PC-3 (cell line): ENCODE results near the gene FAM110A. TPM values are rescaled to one million over a fixed set of nuclear protein-coding genes. Genes with fewer than 3 reads are reported as not detected.

ENCODE experiments used
- ATAC-seq: fragments of 200-7000 bp; cut with Tn5 transposase; 2 replicates; pipeline ENCODE4 v1.9.1; 2020; ENCODE audit warnings: mild to moderate bottlenecking, moderate library complexity
- Bru-seq: library from RNA; stranded (reverse); fragments of 400-500 nt; gene quantifications from one replicate; lab custom pipeline; 2021; lab: Mats Ljungman, UMichigan
- BruChase-seq, 2 experiments: library from RNA; stranded (reverse); fragments of 400-500 nt; gene quantifications; one replicate each; lab custom pipeline; 2021; lab: Mats Ljungman, UMichigan
- BruUV-seq: library from RNA; stranded (reverse); fragments of 400-500 nt; replicated peaks from 2 replicates; lab custom pipeline; 2021; lab: Mats Ljungman, UMichigan
- CTCF ChIA-PET: fragments of 300-600 bp; sonication (Branson Sonifier 250); formaldehyde crosslinking; loops from one replicate; lab custom pipeline; 2022; ENCODE audit warnings: antibody characterized with exemption; lab: Charles Lee
- POLR2A ChIA-PET: fragments of 300-600 bp; sonication (Branson Sonifier 250); formaldehyde crosslinking; loops from one replicate; lab custom pipeline; 2022; ENCODE audit warnings: antibody characterized with exemption; ENCODE audit not compliant: unreplicated experiment; lab: Charles Lee
- DNase-seq: peaks from one replicate; pipeline ENCODE4 v3.0.0-alpha.2; 2015
- H2AFZ ChIP-seq: fragments of 300-600 bp; sonication (generic); 2 replicates; pipeline ENCODE4 v1.6.0; 2016; ENCODE audit warnings: antibody characterized with exemption, low read length
- H3F3A ChIP-seq: fragments of 300-600 bp; sonication (generic); one replicate; pipeline ENCODE4 v1.6.0; 2017; ENCODE audit warnings: antibody characterized with exemption, low read length, control low read depth, mild to moderate bottlenecking; ENCODE audit not compliant: unreplicated experiment
- H3K27ac ChIP-seq: fragments of 300-600 bp; sonication (generic); 2 replicates; pipeline ENCODE4 v1.5.1; 2016; ENCODE audit warnings: mild to moderate bottlenecking, low read length
- H3K27me3 ChIP-seq: fragments of 300-600 bp; sonication (generic); 2 replicates; pipeline ENCODE4 v1.6.1; 2016; ENCODE audit warnings: low read length, mixed read lengths
- H3K36me3 ChIP-seq: fragments of 300-600 bp; sonication (generic); 2 replicates; pipeline ENCODE4 v1.6.1; 2016; ENCODE audit warnings: low read depth, mixed run types, low read length, mixed read lengths
- H3K4me1 ChIP-seq: fragments of 300-600 bp; sonication (generic); 2 replicates; pipeline ENCODE4 v1.5.1; 2016; ENCODE audit warnings: low read length; ENCODE audit not compliant: insufficient read depth
- H3K4me2 ChIP-seq: fragments of 300-600 bp; sonication (generic); 2 replicates; pipeline ENCODE4 v1.6.0; 2016; ENCODE audit warnings: low read length
- H3K4me3 ChIP-seq: fragments of 300-600 bp; sonication (generic); 2 replicates; pipeline ENCODE4 v1.5.1; 2016; ENCODE audit warnings: mild to moderate bottlenecking, low read length, mixed read lengths
- H3K79me2 ChIP-seq: fragments of 300-600 bp; sonication (generic); 2 replicates; pipeline ENCODE4 v1.6.1; 2017; ENCODE audit warnings: low read length, mixed read lengths
- H3K9ac ChIP-seq: fragments of 300-600 bp; sonication (generic); 2 replicates; pipeline ENCODE4 v1.6.0; 2016; ENCODE audit warnings: mild to moderate bottlenecking, low read length
- H3K9me2 ChIP-seq: fragments of 300-600 bp; sonication (generic); replicated peaks from 2 replicates; pipeline ENCODE4 v1.6.1; 2016; ENCODE audit warnings: mixed run types, low read length, mixed read lengths
- H3K9me3 ChIP-seq: fragments of 300-600 bp; sonication (generic); 2 replicates; pipeline ENCODE4 v1.6.1; 2016; ENCODE audit warnings: low read length, mixed read lengths
- H4K20me1 ChIP-seq: fragments of 300-600 bp; sonication (generic); 2 replicates; pipeline ENCODE4 v1.6.1; 2016; ENCODE audit warnings: low read length, mixed read lengths
- EZH2 ChIP-seq: fragments of 300-600 bp; sonication (generic); IDR thresholded peaks from one replicate; pipeline ENCODE4 v1.6.1; 2017; ENCODE audit warnings: antibody characterized with exemption, mild to moderate bottlenecking, low read length; ENCODE audit not compliant: unreplicated experiment
- EZH2phosphoT487 ChIP-seq: fragments of 300-600 bp; sonication (generic); IDR thresholded peaks from 2 replicates; pipeline ENCODE4 v1.6.1; 2018; ENCODE audit warnings: mild to moderate bottlenecking, antibody characterized with exemption, low read length, borderline replicate concordance
- intact Hi-C: fragments of 100-400 bp; cut with micrococcal nuclease; formaldehyde crosslinking; loops from 2 replicates; pipeline ENCODE4 v1.9.0; 2023
- long read RNA-seq: library from polyadenylated mRNA; unstranded; transcript quantifications from one replicate; pipeline ENCODE4 v2.0.0, GENCODE V29; 2021; ENCODE audit not compliant: unreplicated experiment
- total RNA-seq: library from RNA; depleted of rRNA; stranded (reverse); fragments of >200 nt; gene quantifications from 2 replicates; pipeline ENCODE4 v1.2.3, GENCODE V29; 2014; rRNA removed
- TF ChIP-seq, protein P1 (sequence below): fragments of 300-600 bp; sonication (generic); conservative IDR thresholded peaks from 2 replicates; pipeline ENCODE4 v1.5.1; 2017; ENCODE audit warnings: antibody characterized with exemption, low read depth, mild to moderate bottlenecking, low read length

Gene FAM110A
- 23.0 and 28.4 TPM in 2 replicates for total RNA-seq
- percentile 57 among the genes with signal in this experiment for Bru-seq, nascent RNA
- percentile 53 among the genes with signal in this experiment for BruChase-seq, experiment 1, labeled RNA remaining after a 6-hour chase
- percentile 58 among the genes with signal in this experiment for BruChase-seq, experiment 2, labeled RNA remaining after a 2-hour chase
- long read RNA-seq, transcript FAM110A-204 (2 exons, 1,809 nt) = minor isoform, 5 of 46 reads
- long read RNA-seq, transcript FAM110A-206 (2 exons, 1,614 nt) = major isoform, 16 of 46 reads
- long read RNA-seq, partial matches to known transcripts = 0 of 46 reads
- long read RNA-seq, other reads (novel, unspliced or antisense) = 25 of 46 reads

DNA sequence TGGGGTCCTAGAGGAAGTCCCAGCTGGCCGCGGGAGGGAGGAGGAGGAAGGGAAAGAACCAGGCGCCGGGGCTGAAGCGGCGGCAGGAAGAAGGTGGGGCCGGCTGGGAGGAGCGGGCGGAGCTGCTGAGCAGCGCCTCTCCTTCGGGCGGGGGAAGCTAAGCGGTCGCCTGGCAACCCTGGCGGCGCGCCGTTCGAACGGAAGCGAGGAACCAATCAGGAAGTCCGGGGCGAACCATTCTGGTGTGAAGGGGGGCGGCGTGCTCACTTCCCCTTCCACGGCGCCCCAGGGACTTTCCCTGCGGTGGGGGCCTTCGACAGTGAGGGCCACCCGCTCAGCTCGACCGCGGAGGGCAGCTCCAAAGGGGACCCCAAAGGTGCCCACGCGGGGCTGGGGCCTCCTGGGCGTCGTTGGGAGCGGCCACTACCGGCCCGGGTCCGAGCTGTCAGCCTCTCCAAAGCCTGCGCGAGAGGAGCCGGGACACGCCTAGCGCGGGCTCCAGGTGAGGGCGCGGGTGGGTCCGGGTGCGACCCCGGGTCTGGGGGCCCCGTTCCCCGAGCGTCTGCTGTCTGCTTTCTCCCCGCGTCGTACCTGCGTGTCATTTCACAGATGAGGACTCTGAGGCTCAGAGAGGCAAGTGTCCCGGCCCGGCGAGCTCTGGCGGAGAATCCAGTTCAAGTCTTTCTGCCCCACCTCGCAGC is at the start of gene FAM110A:
Gene FAM110A, plus strand, starts transcription at position 266 of the 701 bp plus-strand sequence. CDS start 11,090 bp downstream, outside the sequence.
- ATAC-seq (peak; percentile 92), DNase-seq (peak; percentile 95)
- intact Hi-C loops = loop anchor here (1.0 kb wide), 2 partner anchors 11 to 23 kb away; no protein-coding TSS in a partner anchor
- TF ChIP-seq, protein P1, sequence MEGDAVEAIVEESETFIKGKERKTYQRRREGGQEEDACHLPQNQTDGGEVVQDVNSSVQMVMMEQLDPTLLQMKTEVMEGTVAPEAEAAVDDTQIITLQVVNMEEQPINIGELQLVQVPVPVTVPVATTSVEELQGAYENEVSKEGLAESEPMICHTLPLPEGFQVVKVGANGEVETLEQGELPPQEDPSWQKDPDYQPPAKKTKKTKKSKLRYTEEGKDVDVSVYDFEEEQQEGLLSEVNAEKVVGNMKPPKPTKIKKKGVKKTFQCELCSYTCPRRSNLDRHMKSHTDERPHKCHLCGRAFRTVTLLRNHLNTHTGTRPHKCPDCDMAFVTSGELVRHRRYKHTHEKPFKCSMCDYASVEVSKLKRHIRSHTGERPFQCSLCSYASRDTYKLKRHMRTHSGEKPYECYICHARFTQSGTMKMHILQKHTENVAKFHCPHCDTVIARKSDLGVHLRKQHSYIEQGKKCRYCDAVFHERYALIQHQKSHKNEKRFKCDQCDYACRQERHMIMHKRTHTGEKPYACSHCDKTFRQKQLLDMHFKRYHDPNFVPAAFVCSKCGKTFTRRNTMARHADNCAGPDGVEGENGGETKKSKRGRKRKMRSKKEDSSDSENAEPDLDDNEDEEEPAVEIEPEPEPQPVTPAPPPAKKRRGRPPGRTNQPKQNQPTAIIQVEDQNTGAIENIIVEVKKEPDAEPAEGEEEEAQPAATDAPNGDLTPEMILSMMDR = no peak
- TF ChIP-seq EZH2phosphoT487 (no peak), EZH2 (no peak)
- Histone ChIP-seq H3K79me2 (peaks cover 45% of the 10 kb centered on the region), H4K20me1 (no peaks in the 10 kb centered on the region), H3K9ac (peak within 1 kb of the TSS; percentile 79), H3K9me2 (no peaks in the 10 kb centered on the region), H3K9me3 (no peaks in the 10 kb centered on the region), H3K27ac (peak within 1 kb of the TSS; percentile 78), H3K4me1 (peaks cover 29% of the 10 kb centered on the region), H2AFZ (peak within 1 kb of the TSS; percentile 93), H3K27me3 (no peaks in the 10 kb centered on the region), H3K36me3 (no peaks in the 10 kb centered on the region), H3K4me3 (peak within 1 kb of the TSS; percentile 87), H3F3A (peaks cover 6% of the 10 kb centered on the region), H3K4me2 (peak within 1 kb of the TSS; percentile 99)
- POLR2A ChIA-PET = interaction anchor here (0.6 kb wide), 1 partner anchor 1636 kb away, joined by 3 read pairs; no protein-coding TSS in a partner anchor
- BruUV-seq = no TSS peak
- CTCF ChIA-PET = interaction anchor here (1.1 to 2.5 kb wide), 2 partner anchors 15 to 18 kb away, joined by 4 to 26 read pairs; no protein-coding TSS in a partner anchor

DNA sequence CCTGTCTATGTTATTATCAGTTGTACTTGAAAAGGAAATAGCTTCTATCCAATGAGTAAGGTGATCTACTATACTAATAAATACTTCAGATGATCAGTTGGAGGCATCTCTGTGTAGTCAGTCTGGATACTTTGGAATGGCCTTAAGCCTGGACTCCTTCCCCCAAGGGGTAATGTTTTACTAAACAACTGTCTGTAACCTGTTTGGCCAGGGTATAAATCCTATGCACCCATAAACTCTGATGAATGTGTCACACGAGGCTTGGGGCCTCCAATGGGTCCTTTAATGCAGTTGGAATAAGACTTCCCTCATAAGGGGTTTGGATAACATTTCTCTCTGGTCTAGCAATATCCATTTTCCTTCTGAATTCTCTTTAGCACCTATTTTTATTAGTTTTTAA is 45.7 kb upstream of the FAM110A start:
- no peak overlapping the region for H3K4me2 ChIP-seq

More for the DNA sequence above, 45.7 kb upstream of the FAM110A start:
- intact Hi-C loops = no loop called here
- Histone ChIP-seq H3F3A (no peaks in the 10 kb centered on the region), H3K9me2 (no peaks in the 10 kb centered on the region), H3K36me3 (no peaks in the 10 kb centered on the region), H3K9ac (no peak overlapping the region), H3K27me3 (peaks cover 55% of the 10 kb centered on the region), H4K20me1 (no peaks in the 10 kb centered on the region), H3K4me3 (no peak overlapping the region), H3K9me3 (peaks cover 9% of the 10 kb centered on the region; the same call in 1 of the 2 replicates), H3K4me1 (no peaks in the 10 kb centered on the region), H2AFZ (no peak overlapping the region), H3K79me2 (no peaks in the 10 kb centered on the region), H3K27ac (no peak overlapping the region)
- ChIA-PET CTCF (no interaction called here), POLR2A (no interaction called here)
- TF ChIP-seq EZH2phosphoT487 (no peak), EZH2 (no peak)
- TF ChIP-seq, protein P1 = no peak
- BruUV-seq = no TSS peak
- ATAC-seq = no peak
- DNase-seq = no peak
